ENCODE data around the gene BCAR1. TPM values are rescaled to one million over a fixed set of nuclear protein-coding genes. Genes with fewer than 3 reads are reported as not detected.
"Not testable (repeated sequence)": the region's sequence is repeated elsewhere in the genome, so short reads cannot be mapped to it uniquely, and the experiment has no call there.

BCAR1 gene
- total RNA-seq, 1 donor from 2014 or later = 61.7 TPM

DNA sequence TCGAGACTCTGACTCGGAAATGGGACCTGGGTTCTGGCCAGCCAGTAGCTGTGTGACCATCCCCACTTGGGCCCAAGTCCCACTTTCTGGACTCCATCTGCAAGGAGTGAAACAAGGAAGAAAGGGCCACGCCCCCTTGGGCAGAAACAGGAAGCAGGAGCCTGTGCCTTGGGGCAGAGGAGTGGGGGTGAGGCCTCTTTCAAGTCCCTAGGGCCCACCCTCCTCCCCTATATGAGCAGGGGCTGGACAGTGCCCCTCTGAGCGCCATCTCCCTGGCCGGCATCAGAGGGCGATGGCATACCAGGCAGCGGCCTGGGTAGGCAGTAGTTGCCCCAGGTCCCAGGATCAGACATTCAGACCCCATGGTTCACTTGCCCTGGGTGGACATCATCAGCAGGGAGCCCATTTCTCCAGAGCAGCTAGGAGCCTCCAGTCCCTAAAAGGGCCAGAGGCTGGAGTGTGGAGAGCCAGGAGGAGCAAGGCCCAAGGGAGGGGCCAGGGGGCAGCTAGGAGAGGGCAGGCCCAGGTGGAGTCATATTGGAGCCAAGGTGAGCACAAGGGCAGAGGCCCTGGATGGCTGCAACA is 7.1 kb downstream of the BCAR1 start:
- H3K36me3 ChIP-seq = peaks cover 29% of the 10 kb centered on the region
- H3K4me1 ChIP-seq = peaks cover 64% of the 10 kb centered on the region
- no peak for DNase-seq
- peak overlapping the region; percentile 88 for H3K27ac ChIP-seq
- H3K27me3 ChIP-seq = no peaks in the 10 kb centered on the region
- no peak overlapping the region for H3K4me3 ChIP-seq
- intact Hi-C loops (cut with DNase I) = no loop called here
- TF ChIP-seq, protein P1, sequence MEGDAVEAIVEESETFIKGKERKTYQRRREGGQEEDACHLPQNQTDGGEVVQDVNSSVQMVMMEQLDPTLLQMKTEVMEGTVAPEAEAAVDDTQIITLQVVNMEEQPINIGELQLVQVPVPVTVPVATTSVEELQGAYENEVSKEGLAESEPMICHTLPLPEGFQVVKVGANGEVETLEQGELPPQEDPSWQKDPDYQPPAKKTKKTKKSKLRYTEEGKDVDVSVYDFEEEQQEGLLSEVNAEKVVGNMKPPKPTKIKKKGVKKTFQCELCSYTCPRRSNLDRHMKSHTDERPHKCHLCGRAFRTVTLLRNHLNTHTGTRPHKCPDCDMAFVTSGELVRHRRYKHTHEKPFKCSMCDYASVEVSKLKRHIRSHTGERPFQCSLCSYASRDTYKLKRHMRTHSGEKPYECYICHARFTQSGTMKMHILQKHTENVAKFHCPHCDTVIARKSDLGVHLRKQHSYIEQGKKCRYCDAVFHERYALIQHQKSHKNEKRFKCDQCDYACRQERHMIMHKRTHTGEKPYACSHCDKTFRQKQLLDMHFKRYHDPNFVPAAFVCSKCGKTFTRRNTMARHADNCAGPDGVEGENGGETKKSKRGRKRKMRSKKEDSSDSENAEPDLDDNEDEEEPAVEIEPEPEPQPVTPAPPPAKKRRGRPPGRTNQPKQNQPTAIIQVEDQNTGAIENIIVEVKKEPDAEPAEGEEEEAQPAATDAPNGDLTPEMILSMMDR (IDR thresholded peaks at IDR 0.05) = no peak
- no peaks in the 10 kb centered on the region for H3K9me3 ChIP-seq
- ATAC-seq = peak; percentile 7

DNA sequence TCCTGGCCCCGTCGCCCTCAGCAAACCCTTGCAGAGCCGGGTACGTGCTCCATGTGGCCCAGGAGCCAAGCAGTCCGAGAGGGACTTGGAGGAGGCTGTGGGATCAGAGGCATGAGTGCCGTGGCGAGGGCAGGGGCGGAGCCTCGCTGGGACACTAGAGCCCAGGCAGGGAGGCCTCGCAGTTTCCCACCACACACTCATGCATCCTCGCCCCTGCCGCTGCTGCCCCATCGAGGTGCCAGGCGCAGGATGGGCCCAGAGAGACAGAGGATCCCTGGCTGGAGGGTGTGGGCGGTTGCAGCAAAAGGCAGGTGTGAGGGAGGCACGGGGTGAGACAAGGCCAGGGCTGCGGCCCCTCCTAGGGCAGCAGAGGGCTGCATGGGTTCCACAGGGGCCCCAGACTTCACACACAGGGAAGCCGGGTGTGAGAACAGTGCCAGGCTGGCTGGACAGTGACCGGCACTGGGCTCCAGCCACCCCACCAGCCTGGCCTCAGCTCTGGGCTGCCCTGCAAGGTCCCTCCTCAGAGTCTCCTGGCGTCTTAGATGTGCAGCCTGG is 7.7 kb downstream of the BCAR1 start:
- Histone ChIP-seq H3K27me3 (no peaks in the 10 kb centered on the region), H3K4me1 (peaks cover 64% of the 10 kb centered on the region), H3K27ac (peak overlapping the region; percentile 36), H3K36me3 (peaks cover 29% of the 10 kb centered on the region), H3K4me3 (no peak overlapping the region), H3K9me3 (no peaks in the 10 kb centered on the region)
- TF ChIP-seq, protein P1 (IDR thresholded peaks at IDR 0.05) = no peak
- intact Hi-C loops (cut with DNase I) = no loop called here
- ATAC-seq (no peak), DNase-seq (no peak)

DNA sequence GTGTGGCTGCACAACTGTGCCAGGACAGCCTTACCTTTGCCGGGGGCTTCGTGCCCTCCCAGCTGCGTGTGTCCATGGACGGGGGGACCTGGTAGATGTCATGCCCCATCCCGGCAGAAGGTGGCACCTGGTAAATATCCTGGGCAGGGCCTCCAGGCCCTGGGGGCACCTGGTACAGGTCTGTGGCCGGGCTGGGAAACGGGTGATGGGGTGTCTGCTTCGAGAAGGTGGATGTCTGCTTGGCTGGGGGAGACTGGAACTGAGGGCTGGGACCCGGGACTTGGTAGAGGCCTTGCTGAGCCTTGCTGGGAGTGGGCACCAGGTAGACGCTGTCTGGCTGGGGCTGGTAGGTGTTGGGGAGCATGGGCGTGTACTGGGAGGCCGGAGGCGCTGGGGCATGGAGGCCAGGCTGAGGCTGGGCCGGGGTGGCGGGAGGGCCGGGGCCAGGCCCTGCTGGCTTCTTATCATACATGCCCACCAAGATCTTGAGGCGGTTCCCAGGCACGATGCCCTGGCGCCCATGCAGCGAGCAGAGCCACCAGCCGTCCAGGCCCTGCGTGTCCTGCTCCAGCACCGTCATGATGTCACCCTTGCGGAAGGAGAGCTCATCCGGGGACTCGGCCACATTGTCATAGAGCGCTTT is 8.9 kb downstream of the BCAR1 start:
- intact Hi-C loops (cut with DNase I); DNase-seq; ATAC-seq; H3K9me3 ChIP-seq; H3K27ac ChIP-seq; H3K4me3 ChIP-seq; H3K27me3 ChIP-seq: not testable (repeated sequence)
- H3K36me3 ChIP-seq = peaks cover 29% of the 10 kb centered on the region
- peaks cover 63% of the 10 kb centered on the region for H3K4me1 ChIP-seq

DNA sequence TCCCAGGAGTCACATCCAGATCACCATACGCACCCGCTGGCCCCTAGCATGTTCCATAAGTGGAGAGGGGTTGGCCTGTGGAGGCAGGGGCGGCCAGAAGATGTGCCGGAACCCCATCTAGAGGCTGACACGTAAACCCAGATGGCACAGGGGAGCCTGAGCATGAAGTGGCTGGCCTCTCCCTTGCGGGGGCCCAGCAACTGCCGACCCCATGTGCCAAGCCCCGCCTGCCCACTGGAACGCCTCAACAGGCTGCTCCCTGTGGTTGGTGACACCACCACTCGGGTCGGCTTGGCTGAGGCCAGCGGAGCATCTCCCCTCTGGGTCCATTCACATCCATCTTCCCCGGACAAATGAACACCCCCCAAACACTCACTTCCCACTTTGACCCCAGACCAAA is 9.5 kb downstream of the BCAR1 start:
- Histone ChIP-seq H3K27me3 (no peaks in the 10 kb centered on the region), H3K36me3 (peaks cover 33% of the 10 kb centered on the region), H3K4me3 (no peak overlapping the region), H3K4me1 (peaks cover 57% of the 10 kb centered on the region), H3K9me3 (no peaks in the 10 kb centered on the region), H3K27ac (no peak overlapping the region)
- intact Hi-C loops (cut with DNase I) = no loop called here
- ATAC-seq (no peak), DNase-seq (no peak)
- TF ChIP-seq, protein P1 (IDR thresholded peaks at IDR 0.05) = no peak

DNA sequence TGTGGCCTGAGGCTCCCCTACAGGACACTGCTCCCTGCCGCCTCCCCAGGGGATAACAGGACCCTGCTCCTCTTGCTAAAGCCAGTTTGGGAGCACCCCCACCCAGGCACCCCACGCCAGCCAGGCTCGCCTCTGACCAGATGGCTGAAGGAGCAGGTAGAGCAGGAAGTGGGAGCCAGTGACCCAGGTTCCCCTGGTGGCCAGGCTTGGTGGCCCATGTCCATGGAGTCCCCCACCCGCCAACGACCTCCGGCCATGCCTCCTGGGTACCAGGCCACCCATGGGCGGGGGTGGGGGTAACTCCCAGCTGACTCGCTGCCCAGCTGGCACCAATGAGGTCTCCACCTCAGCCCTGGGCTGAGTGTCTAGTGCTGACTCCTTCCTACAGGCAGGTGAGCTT is 10.0 kb downstream of the BCAR1 start:
- intact Hi-C loops (cut with DNase I) = no loop called here
- ATAC-seq (no peak), DNase-seq (no peak)
- TF ChIP-seq, protein P1 (IDR thresholded peaks at IDR 0.05) = no peak
- Histone ChIP-seq H3K4me1 (peaks cover 52% of the 10 kb centered on the region), H3K36me3 (peaks cover 34% of the 10 kb centered on the region), H3K27me3 (no peaks in the 10 kb centered on the region), H3K9me3 (no peaks in the 10 kb centered on the region), H3K27ac (no peak overlapping the region), H3K4me3 (no peak overlapping the region)

DNA sequence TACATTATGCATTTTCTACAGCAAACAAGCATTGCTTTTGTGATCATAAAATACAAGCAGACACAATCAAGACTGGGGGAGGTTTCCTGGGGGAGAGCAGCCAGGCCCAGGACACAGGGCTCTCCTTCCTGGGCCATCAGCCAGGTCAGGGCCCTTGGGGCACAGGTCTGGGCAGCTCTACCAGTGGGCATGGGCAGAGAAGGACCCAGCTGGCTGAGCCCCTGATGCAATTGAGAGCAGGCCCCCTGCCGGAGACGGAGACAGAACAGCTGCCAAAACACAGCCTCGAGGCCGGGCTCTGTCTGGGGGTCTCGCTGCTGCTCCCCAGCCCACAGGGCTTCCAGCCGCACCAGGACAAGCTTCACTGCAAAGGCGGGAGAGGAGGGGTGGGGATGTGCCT is 10.8 kb downstream of the BCAR1 start:
- H3K4me3 ChIP-seq; intact Hi-C loops (cut with DNase I); DNase-seq; H3K27ac ChIP-seq; ATAC-seq; H3K27me3 ChIP-seq; H3K9me3 ChIP-seq: not testable (repeated sequence)
- peaks cover 34% of the 10 kb centered on the region for H3K36me3 ChIP-seq
- peaks cover 44% of the 10 kb centered on the region for H3K4me1 ChIP-seq
